ENCODE measurements around the gene CCNH. TPM values are rescaled to one million over a fixed set of nuclear protein-coding genes. Genes with fewer than 3 reads are reported as not detected.

The CCNH gene
- total RNA-seq, 1 experiment from 2014 or later, result 64.3 TPM

GRCh38 chr5:87452837-87453236, 40.1 kb upstream of the CCNH start:
- intact Hi-C loops (cut with micrococcal nuclease; ENCODE audit: unreplicated experiment), result no loop called here
- no peak for DNase-seq (ENCODE audit: low spot score)
- BruUV-seq (replicated peaks), result no TSS peak
- Histone ChIP-seq H3K4me1 (ENCODE audit: insufficient read depth, low read length, poor library complexity, severe bottlenecking) (no peaks in the 10 kb centered on the region), H3K9me3 (ENCODE audit: low read depth, low read length, poor library complexity, severe bottlenecking) (no peaks in the 10 kb centered on the region), H3K4me3 (ENCODE audit: low read depth, low read length, poor library complexity, severe bottlenecking) (no peak overlapping the region), H3K27me3 (replicated peaks; ENCODE audit: insufficient read depth, low read depth, low read length, poor library complexity) (no peaks in the 10 kb centered on the region), H3K36me3 (ENCODE audit: insufficient read depth, low read length, poor library complexity, severe bottlenecking) (no peaks in the 10 kb centered on the region), H3K27ac (ENCODE audit: low read depth, low read length, poor library complexity, severe bottlenecking) (no peak overlapping the region)
- POLR2A ChIA-PET (ENCODE audit: low non-redundant PET), result no interaction called here
- CTCF ChIA-PET, result no interaction called here
- no peak for TF ChIP-seq EZH2 (IDR thresholded peaks at IDR 0.05; ENCODE audit: borderline replicate concordance, low read depth, low read length, poor library complexity, severe bottlenecking)
- TF ChIP-seq, protein P1, sequence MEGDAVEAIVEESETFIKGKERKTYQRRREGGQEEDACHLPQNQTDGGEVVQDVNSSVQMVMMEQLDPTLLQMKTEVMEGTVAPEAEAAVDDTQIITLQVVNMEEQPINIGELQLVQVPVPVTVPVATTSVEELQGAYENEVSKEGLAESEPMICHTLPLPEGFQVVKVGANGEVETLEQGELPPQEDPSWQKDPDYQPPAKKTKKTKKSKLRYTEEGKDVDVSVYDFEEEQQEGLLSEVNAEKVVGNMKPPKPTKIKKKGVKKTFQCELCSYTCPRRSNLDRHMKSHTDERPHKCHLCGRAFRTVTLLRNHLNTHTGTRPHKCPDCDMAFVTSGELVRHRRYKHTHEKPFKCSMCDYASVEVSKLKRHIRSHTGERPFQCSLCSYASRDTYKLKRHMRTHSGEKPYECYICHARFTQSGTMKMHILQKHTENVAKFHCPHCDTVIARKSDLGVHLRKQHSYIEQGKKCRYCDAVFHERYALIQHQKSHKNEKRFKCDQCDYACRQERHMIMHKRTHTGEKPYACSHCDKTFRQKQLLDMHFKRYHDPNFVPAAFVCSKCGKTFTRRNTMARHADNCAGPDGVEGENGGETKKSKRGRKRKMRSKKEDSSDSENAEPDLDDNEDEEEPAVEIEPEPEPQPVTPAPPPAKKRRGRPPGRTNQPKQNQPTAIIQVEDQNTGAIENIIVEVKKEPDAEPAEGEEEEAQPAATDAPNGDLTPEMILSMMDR (conservative IDR thresholded peaks at IDR 0.05; ENCODE audit: low read depth, low read length), result no peak

GRCh38 chr5:87442419-87442818, 29.7 kb upstream of the CCNH start:
- no peak for DNase-seq (ENCODE audit: low spot score)
- H3K9me3 ChIP-seq (ENCODE audit: low read depth, low read length, poor library complexity, severe bottlenecking), result no peaks in the 10 kb centered on the region
- no peak overlapping the region for H3K4me3 ChIP-seq (ENCODE audit: low read depth, low read length, poor library complexity, severe bottlenecking)
- TF ChIP-seq, protein P1 (conservative IDR thresholded peaks at IDR 0.05; ENCODE audit: low read depth, low read length), result no peak
- TF ChIP-seq EZH2 (IDR thresholded peaks at IDR 0.05; ENCODE audit: borderline replicate concordance, low read depth, low read length, poor library complexity, severe bottlenecking), result no peak
- no TSS peak for BruUV-seq (replicated peaks)
- no peaks in the 10 kb centered on the region for H3K4me1 ChIP-seq (ENCODE audit: insufficient read depth, low read length, poor library complexity, severe bottlenecking)
- no peaks in the 10 kb centered on the region for H3K27me3 ChIP-seq (replicated peaks; ENCODE audit: insufficient read depth, low read depth, low read length, poor library complexity)
- H3K36me3 ChIP-seq (ENCODE audit: insufficient read depth, low read length, poor library complexity, severe bottlenecking), result no peaks in the 10 kb centered on the region
- ChIA-PET POLR2A (ENCODE audit: low non-redundant PET) (no interaction called here), CTCF (no interaction called here)
- H3K27ac ChIP-seq (ENCODE audit: low read depth, low read length, poor library complexity, severe bottlenecking), result no peak overlapping the region
- intact Hi-C loops (cut with micrococcal nuclease; ENCODE audit: unreplicated experiment), result no loop called here

DNA sequence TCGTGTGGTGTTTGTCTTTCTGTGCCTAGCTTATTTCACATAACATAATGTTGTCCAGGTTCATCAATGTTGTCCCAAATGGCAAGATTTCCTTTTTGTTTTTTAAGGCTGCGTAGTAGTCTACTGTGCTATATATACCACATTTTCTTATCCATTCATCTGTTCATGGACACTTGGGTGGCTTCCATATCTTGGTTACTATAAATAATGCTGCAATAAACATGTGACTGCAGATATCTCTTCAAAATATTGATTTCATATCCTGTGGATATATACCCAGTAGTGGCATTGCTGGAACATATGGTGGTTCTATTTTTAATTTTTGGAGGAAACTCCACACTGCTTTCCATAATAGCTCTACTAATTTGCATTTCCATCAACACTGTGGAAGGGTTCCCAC, 25.5 kb upstream of the CCNH start:
- intact Hi-C loops (cut with micrococcal nuclease; ENCODE audit: unreplicated experiment), result no loop called here
- ChIA-PET POLR2A (ENCODE audit: low non-redundant PET) (no interaction called here), CTCF (no interaction called here)
- Histone ChIP-seq H3K27ac (ENCODE audit: low read depth, low read length, poor library complexity, severe bottlenecking) (no peak overlapping the region), H3K4me1 (ENCODE audit: insufficient read depth, low read length, poor library complexity, severe bottlenecking) (no peaks in the 10 kb centered on the region), H3K4me3 (ENCODE audit: low read depth, low read length, poor library complexity, severe bottlenecking) (no peak overlapping the region), H3K9me3 (ENCODE audit: low read depth, low read length, poor library complexity, severe bottlenecking) (no peaks in the 10 kb centered on the region), H3K36me3 (ENCODE audit: insufficient read depth, low read length, poor library complexity, severe bottlenecking) (no peaks in the 10 kb centered on the region), H3K27me3 (replicated peaks; ENCODE audit: insufficient read depth, low read depth, low read length, poor library complexity) (no peaks in the 10 kb centered on the region)
- no TSS peak for BruUV-seq (replicated peaks)
- TF ChIP-seq, protein P1 (conservative IDR thresholded peaks at IDR 0.05; ENCODE audit: low read depth, low read length), result no peak
- TF ChIP-seq EZH2 (IDR thresholded peaks at IDR 0.05; ENCODE audit: borderline replicate concordance, low read depth, low read length, poor library complexity, severe bottlenecking), result no peak
- no peak for DNase-seq (ENCODE audit: low spot score)
